ENCODE measurements around the gene GLIS1.

DNA sequence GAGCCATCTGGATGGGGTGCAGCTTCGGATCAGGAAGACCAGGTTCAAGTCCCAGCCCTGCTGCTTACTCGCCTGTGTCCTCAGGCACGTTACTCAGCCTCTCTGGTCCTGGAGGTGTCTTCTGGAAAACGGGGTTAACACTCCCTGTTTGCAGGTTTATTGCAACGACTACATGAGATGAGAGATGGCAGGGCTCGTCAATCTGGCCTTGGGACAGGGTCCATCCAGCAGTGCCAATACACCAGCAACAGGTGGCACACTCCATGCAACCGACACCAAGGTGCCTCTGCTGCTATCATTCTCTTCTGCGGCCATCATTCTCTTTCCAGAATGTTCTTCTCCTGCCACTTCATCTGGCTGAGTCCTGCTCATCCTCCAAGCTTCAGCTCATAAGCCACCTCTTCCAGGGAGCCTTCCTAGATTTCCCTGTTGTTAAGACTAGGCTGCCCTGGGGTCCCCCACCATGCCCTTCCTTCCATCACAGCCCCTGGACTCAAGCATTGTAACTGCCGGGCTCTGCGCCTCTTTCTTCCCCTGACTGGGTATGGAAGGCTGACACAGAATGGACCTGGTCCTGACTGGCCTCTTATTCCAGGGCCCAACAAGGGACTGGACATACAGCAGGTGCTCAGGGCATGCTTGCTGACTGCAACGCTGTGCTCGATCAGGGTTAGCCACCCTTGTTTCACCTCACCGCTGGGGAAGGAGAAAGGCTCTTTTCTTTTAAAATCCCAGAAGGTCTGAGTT is 192.4 kb downstream of the GLIS1 start:
- no peak for TF ChIP-seq CTCF (IDR thresholded peaks at IDR 0.05; ENCODE audit: low read length)
- no peak for TF ChIP-seq EZH2 (optimal IDR thresholded peaks at IDR 0.05; ENCODE audit: low read depth, low read length)
